Vagina (tissue), 2 donors: ENCODE measurements around the gene GABBR2. TPM values are rescaled to one million over a fixed set of nuclear protein-coding genes. Genes with fewer than 3 reads are reported as not detected.
A peak's percentile ranks its signal among the peaks of the same experiment; 100 is the strongest.

Experiments
- DNase-seq, 2 donors: peaks; one replicate each; pipeline ENCODE4 v3.0.0-alpha.2; 2017; ENCODE audit errors: extremely low spot score in 2 of 2
- H3K27ac ChIP-seq: fragments of 200-600 bp; sonication (generic); one replicate; pipeline ENCODE4 v1.5.1; 2019
- H3K27me3 ChIP-seq: fragments of 200-600 bp; sonication (generic); one replicate; pipeline ENCODE4 v1.5.1; 2019
- H3K36me3 ChIP-seq, 2 donors: fragments of 200-600 bp; sonication (generic); one replicate each; pipeline ENCODE4 v1.5.1; 2017 to 2019
- H3K4me1 ChIP-seq: fragments of 200-600 bp; sonication (generic); one replicate; pipeline ENCODE4 v1.5.1; 2019
- H3K4me3 ChIP-seq, 2 donors: fragments of 200-600 bp; sonication (generic); 1 replicate in 1 of 2; 2 replicates in 1 of 2; pipeline ENCODE4 v1.5.1; 2016 to 2019
- H3K9me3 ChIP-seq: fragments of 200-600 bp; sonication (generic); one replicate; pipeline ENCODE4 v1.5.1; 2019
- POLR2A ChIP-seq, 2 donors: fragments of 450-650 bp; IDR thresholded peaks; one replicate each; pipeline ENCODE4 v1.6.1; 2017; ENCODE audit warnings: antibody characterized with exemption in 2 of 2, mild to moderate bottlenecking in 2 of 2, moderate library complexity in 2 of 2
- POLR2AphosphoS5 ChIP-seq, 2 donors: sonication (generic); formaldehyde crosslinking; IDR thresholded peaks; one replicate each; pipeline ENCODE4 v1.9.0; 2017; ENCODE audit warnings: antibody characterized with exemption in 2 of 2, mild to moderate bottlenecking in 2 of 2, low read depth in 1 of 2; ENCODE audit not compliant: insufficient read depth in 1 of 2
- intact Hi-C: fragments of 100-400 bp; cut with DNase I; formaldehyde crosslinking; loops from one replicate; pipeline ENCODE4 v1.15.1; 2023
- total RNA-seq: library from RNA; depleted of rRNA; stranded (reverse); fragments of >200 nt; gene quantifications from one replicate; pipeline ENCODE4 v1.2.3, GENCODE V29; 2016
- TF ChIP-seq, protein P1 (sequence below), 3 experiments: fragments of 450-650 bp in 2 of 3; fragments of 200-600 bp in 1 of 3; sonication (generic) in 1 of 3; IDR thresholded peaks; one replicate each; pipeline ENCODE4 v1.5.1; 2017 to 2019; ENCODE audit warnings: antibody characterized with exemption in 3 of 3, mild to moderate bottlenecking in 2 of 3, moderate library complexity in 2 of 3

Gene GABBR2
- total RNA-seq, 1 donor from 2014 or later, result not detected

DNA sequence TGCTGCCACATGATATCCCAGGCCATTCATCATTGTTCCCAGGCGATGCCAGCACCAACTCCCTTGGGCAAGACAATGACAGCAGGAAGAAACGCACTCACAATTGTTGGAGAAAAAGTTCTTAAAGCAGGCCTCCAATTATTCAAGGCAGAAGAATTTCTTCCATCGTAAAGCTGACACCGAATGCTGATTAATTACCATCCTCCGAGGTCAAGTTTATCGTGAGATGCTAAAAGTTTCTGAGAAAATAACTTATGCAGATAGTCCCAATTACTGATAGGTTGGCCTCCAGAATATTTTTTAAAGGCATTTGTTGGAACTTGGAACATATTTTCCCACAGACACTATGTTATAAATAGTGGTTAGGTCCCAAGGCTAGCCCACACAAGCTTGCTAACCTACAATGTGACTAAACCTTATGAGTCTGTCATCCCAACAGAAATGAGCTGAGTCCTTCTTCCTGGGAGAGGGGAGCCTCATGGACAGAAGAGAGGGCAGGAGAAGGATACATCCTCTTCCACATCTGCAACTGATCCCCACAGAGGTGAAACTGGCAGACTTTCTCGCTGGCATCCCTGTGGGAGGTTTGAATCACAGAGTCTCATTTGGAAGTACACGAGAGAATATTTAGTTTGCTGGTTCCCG is 250.9 kb downstream of the GABBR2 start:
- peak in 1 of 2 donors; percentile 49 for DNase-seq
- Histone ChIP-seq H3K4me3 (no peak overlapping the region), H3K27me3 (no peaks in the 10 kb centered on the region), H3K4me1 (no peaks in the 10 kb centered on the region), H3K27ac (no peak overlapping the region), H3K9me3 (peaks cover 3% of the 10 kb centered on the region), H3K36me3 (no peaks in the 10 kb centered on the region)
- no peak for TF ChIP-seq POLR2A (IDR thresholded peaks at IDR 0.05)
- TF ChIP-seq, protein P1, sequence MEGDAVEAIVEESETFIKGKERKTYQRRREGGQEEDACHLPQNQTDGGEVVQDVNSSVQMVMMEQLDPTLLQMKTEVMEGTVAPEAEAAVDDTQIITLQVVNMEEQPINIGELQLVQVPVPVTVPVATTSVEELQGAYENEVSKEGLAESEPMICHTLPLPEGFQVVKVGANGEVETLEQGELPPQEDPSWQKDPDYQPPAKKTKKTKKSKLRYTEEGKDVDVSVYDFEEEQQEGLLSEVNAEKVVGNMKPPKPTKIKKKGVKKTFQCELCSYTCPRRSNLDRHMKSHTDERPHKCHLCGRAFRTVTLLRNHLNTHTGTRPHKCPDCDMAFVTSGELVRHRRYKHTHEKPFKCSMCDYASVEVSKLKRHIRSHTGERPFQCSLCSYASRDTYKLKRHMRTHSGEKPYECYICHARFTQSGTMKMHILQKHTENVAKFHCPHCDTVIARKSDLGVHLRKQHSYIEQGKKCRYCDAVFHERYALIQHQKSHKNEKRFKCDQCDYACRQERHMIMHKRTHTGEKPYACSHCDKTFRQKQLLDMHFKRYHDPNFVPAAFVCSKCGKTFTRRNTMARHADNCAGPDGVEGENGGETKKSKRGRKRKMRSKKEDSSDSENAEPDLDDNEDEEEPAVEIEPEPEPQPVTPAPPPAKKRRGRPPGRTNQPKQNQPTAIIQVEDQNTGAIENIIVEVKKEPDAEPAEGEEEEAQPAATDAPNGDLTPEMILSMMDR (IDR thresholded peaks at IDR 0.05), result no peak
- TF ChIP-seq POLR2AphosphoS5 (IDR thresholded peaks at IDR 0.05; ENCODE audit: insufficient read depth in 1 of 2, low read depth in 1 of 2), result no peak
- intact Hi-C loops, result no loop called here

DNA sequence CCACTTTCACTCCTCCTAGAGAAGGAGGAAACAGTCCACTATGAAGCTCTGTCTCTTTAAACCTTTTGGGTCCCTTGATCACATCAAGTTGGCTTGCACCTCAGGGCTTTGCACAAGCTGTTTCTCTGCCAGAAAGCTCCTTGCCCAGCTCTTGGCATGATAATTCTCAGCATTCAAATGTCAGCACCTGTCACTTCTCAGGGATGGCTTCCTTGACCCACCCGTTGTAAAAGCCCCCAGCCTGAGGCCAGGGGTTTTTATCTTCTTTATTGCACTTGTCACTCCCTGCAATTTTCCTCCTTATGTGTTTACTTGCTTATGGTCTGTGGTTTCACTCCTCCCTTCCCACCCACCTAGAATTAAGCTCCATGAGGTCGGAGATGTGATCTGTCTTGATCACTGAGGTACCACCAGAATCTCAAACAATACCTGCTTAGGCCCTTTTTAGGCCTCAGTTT is 252.6 kb downstream of the GABBR2 start:
- TF ChIP-seq POLR2AphosphoS5 (IDR thresholded peaks at IDR 0.05; ENCODE audit: insufficient read depth in 1 of 2, low read depth in 1 of 2) (no peak), POLR2A (IDR thresholded peaks at IDR 0.05) (no peak)
- TF ChIP-seq, protein P1 (IDR thresholded peaks at IDR 0.05), result no peak
- intact Hi-C loops, result no loop called here
- Histone ChIP-seq H3K4me3 (no peak overlapping the region), H3K4me1 (no peaks in the 10 kb centered on the region), H3K36me3 (no peaks in the 10 kb centered on the region), H3K9me3 (peaks cover 3% of the 10 kb centered on the region), H3K27me3 (no peaks in the 10 kb centered on the region), H3K27ac (no peak overlapping the region)
- DNase-seq, result peak in 1 of 2 donors; percentile 22

DNA sequence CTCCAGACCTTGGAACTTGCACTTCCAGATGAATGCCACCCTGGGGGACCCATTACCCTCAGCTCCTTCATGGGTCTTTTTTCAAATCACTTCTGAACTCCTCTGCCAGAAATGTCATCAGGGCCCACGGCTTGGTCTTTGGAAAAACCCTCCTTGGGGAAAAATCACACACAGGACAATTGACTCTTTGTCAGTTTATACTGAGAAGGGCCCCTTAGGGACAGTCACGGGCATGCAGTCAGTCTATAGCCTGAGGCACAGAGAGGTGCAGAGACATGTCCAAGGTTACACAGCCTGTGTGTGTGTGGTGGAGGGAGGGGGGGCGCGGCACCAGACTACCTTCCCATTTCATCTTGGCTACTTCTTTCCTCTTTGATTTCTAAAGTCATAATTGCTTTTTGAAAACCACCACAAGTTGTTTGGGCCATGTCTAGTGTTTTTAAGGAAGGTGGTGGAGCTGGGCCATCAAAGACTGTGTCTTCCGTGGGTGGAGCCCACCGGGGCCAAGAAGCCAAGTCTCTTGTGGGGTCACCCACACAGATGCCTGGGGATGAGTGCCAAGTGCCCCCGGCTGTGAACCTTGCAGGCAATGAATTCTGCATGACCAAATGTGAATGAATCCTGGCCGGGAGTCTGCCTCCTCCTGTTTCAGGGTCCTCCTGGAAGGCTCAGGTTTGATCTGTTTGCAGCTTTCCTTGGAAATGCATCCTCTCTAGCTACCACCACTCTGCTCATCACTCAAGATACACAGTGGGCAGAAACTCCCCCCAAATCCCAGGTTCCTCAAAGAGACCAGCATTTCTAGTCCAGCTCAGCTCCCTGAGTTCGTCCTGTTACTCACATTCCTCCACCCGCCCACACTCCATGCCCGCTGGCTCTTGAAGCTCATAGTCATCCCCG is 253.2 kb downstream of the GABBR2 start:
- TF ChIP-seq POLR2A (IDR thresholded peaks at IDR 0.05) (no peak), POLR2AphosphoS5 (IDR thresholded peaks at IDR 0.05; ENCODE audit: insufficient read depth in 1 of 2, low read depth in 1 of 2) (no peak)
- TF ChIP-seq, protein P1 (IDR thresholded peaks at IDR 0.05), result no peak
- H3K4me1 ChIP-seq, result no peaks in the 10 kb centered on the region
- H3K36me3 ChIP-seq, result no peaks in the 10 kb centered on the region
- H3K4me3 ChIP-seq, result no peak overlapping the region
- no peaks in the 10 kb centered on the region for H3K27me3 ChIP-seq
- peak in 1 of 2 donors; percentile 75 for DNase-seq
- no peak overlapping the region for H3K27ac ChIP-seq
- no peaks in the 10 kb centered on the region for H3K9me3 ChIP-seq
- intact Hi-C loops, result no loop called here

DNA sequence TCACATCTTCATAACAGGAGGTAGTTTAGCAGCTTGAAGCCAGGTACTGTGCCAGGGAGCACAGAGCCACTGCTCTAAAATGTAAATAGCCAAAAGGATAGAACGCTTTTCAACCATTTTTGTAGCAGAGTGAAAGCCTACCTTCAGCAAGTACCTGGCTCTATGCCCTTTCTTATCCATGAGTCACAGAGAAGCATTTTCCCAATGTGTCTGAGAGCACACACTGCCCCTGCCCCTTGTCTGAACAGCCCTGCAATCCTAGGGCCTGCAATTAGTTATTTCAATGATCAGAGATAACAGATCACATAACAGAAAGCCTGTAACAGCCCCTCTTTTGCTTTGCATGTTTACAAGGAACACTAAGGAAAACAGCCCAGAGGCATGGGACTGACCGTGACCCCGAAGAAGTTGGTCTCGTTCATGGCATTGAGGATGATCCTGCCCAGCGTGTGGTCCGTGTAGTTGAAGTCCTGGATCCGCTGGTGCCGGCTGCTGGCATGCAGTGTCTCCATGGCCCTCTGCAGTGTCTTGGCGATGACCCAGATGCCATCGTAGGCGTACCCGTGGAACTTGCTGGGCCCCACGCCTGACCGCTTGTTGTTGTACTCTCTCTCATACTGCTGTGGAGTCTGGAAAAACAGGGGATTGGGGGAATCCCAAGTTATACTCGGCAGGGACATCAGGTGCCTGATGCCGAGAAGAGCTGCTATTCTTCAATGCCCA is 255.0 kb downstream of the GABBR2 start:
- H3K36me3 ChIP-seq, result no peaks in the 10 kb centered on the region
- no peaks in the 10 kb centered on the region for H3K27me3 ChIP-seq
- DNase-seq, result peak in 1 of 2 donors; percentile 60
- H3K27ac ChIP-seq, result no peak overlapping the region
- H3K9me3 ChIP-seq, result no peaks in the 10 kb centered on the region
- intact Hi-C loops, result no loop called here
- H3K4me3 ChIP-seq, result no peak overlapping the region
- no peaks in the 10 kb centered on the region for H3K4me1 ChIP-seq
- TF ChIP-seq, protein P1 (IDR thresholded peaks at IDR 0.05), result no peak
- TF ChIP-seq POLR2AphosphoS5 (IDR thresholded peaks at IDR 0.05; ENCODE audit: insufficient read depth in 1 of 2, low read depth in 1 of 2) (no peak), POLR2A (IDR thresholded peaks at IDR 0.05) (no peak)
